Measurements from ENCODE around the gene SECISBP2.
"Not testable (repeated sequence)": the region's sequence is repeated elsewhere in the genome, so short reads cannot be mapped to it uniquely, and the experiment has no call there.

Gene SECISBP2

DNA sequence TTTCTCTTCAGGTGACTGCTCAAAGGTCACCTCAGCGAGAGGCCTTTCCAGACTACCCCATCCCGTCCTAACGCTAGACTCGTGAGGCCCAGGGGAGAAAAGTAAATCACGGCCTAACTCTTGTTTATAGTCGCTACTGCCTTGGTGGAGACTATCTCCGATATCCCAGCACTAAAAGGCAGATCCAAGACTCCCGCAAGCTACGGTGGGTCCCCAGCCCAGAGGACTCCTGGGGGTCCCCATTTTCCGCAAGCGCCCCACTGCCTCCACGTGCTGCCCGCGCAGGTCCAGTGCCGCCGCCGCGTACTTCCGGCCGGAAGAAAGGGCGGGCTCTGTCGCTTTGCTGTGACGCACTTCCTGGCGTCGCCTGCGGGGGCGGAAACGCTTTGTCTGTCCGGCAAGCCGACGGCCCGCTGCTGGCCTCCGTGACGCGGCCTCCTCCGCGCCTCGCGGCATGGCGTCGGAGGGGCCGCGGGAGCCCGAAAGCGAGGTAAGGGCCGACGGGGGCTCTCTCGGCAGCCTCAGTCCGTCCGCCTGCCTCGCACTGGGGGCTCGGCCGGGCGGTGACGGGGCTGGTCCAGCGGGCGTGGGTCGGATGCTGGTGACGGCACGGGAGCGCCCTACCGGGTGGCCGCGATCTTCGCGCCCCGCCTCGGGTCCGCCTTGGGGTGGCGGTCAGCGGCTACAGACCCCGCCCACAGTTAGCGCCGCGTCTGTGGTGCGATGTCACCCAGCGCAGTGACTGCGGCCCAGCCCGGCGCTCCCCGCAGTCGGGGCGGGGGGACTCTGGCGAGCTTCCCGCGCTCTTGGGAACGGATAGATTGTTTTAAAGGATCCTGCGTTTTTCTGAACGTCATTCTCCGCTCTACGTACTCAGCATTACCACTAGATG lies at the start of gene SECISBP2:
Gene SECISBP2, plus strand, starts transcription at position 378 of the 892 bp plus-strand sequence. Its CDS starts 77 bp downstream, at position 455.
- DNase-seq (ENCODE audit: low spot score), result peak; percentile 93

GRCh38 chr9:89273528-89274279 lies 44.6 kb upstream of the SECISBP2 start:
- no peak for DNase-seq (ENCODE audit: low spot score)

DNA sequence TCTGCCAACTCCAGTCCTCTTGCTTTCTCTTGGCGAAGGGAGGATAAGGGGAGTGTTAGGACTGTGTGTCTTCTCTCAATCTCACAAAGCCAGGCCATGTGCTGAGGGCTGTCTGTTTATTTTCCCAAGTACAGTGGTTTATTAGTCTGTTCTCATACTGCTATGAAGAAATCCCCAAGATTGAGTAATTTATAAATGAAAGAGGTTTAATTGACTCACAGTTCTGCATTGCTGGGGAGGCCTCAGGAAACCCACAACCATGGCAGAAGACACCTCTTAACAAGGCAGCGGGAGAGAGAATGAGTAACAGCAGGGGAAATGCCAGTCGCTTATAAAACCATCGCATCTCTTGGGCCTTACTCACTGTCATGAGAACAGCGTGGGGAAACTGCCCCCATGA lies 43.5 kb upstream of the SECISBP2 start:
- no peak for DNase-seq (ENCODE audit: low spot score)

DNA sequence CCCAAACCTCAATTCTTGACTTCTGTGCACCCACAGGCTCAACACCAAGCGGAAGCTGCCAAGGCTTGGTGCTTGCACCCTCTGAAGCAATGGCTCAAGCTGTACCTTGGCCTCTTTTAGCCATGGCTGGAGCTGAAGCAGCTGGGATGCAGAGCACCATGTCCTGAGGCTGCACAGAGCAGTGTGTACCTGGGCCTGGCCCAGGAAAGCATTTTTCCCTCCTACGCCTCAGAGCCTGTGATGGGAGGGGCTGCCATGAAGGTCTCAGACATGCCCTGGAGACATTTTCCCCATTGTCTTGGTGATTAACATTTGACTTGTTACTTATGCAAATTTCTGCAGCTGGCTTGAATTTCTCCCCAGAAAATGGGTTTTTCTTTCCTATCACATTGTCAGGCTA lies 42.3 kb upstream of the SECISBP2 start:
- not testable (repeated sequence) for DNase-seq (ENCODE audit: low spot score)

DNA sequence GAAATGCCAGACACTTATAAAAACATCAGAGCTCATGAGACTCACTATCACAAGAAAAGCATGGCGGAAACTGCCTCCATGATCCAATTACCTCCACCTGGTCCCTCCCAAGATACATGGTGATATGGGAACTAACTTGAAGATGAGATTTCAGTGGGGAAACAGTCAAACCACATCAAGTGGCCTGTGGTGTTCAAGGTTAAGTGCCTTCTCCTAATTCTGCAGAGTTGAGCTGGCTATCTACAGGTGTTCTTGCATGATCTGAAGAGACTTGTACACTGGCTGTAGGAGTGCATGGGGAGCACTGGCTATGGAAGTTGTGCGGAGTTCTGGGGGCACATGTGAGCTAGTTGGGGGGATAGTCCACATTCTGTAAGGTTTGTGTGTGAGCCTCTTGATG lies 41.3 kb upstream of the SECISBP2 start:
- no peak for DNase-seq (ENCODE audit: low spot score)

- no peak for DNase-seq (ENCODE audit: low spot score)
These were observed 40.8 kb upstream of the SECISBP2 start for GRCh38 chr9:89277454-89277853.

- no peak for DNase-seq (ENCODE audit: low spot score)
These were observed 39.7 kb upstream of the SECISBP2 start for GRCh38 chr9:89278551-89278950.

GRCh38 chr9:89278997-89279739 lies 39.1 kb upstream of the SECISBP2 start:
- peak; percentile 13 for DNase-seq (ENCODE audit: low spot score)

GRCh38 chr9:89281106-89281505 lies 37.2 kb upstream of the SECISBP2 start:
- no peak for DNase-seq (ENCODE audit: low spot score)

GRCh38 chr9:89282248-89282968 lies 35.9 kb upstream of the SECISBP2 start:
- not testable (repeated sequence) for DNase-seq (ENCODE audit: low spot score)

DNA sequence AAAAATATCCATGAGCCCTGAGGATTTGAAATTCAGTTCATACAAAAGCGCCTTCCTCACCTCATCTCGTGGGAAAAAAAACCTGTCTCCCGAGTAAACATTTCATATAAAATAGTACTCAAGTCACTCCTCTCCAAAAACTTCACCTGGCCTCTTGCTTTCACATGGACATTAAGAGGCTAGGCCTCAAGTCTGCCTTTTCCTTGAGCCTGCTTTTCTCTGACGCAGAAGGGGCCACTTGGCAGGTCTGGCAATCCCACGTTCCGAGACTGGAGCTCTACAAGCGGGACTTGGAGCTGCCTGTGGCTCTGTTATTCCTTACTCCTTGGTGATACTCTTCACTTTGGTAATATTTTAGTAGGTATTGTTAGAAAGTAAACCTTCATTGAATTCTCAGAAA lies 34.2 kb upstream of the SECISBP2 start:
- no peak for DNase-seq (ENCODE audit: low spot score)

GRCh38 chr9:89291741-89292140 lies 26.6 kb upstream of the SECISBP2 start:
- DNase-seq (ENCODE audit: low spot score), result no peak

DNA sequence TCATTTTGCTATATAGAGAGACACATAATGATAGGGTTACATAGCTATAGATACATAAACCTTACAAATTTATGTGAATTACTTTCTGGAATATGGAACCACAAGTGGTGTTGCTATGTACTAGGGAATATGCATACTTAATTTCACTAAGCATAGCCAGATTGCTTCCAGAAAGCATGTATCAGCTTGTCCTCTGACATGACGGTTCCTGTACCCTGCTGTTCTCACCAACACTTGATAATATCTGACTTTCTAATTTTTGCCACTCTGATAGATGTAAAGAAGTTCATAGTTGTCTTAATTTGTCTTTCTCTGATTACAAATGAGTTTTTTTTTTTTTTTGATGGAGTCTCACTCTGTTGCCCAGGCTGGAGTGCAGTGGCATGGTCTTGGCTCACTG lies 25.3 kb upstream of the SECISBP2 start:
- DNase-seq (ENCODE audit: low spot score), result no peak

- DNase-seq (ENCODE audit: low spot score), result no peak
These were observed 22.9 kb upstream of the SECISBP2 start for GRCh38 chr9:89295400-89295799.

DNA sequence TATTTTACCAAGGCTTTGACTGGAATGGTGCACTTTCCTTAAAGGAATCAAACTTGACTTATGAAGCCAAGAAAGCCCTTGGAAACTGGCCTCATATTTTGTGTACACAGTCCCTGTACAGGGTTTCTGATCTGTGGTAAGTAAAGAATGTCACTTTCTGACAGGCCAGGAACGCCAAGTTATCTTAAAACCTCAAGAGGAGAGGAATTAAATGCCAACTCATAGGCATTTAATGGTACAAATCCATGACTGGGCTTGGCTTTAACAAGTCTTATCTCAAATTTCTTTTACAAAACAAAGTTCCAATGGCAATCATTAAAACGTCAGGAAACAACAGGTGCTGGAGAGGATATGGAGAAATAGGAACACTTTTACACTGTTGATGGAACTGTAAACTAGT lies 16.3 kb upstream of the SECISBP2 start:
- DNase-seq (ENCODE audit: low spot score), result not testable (repeated sequence)

DNA sequence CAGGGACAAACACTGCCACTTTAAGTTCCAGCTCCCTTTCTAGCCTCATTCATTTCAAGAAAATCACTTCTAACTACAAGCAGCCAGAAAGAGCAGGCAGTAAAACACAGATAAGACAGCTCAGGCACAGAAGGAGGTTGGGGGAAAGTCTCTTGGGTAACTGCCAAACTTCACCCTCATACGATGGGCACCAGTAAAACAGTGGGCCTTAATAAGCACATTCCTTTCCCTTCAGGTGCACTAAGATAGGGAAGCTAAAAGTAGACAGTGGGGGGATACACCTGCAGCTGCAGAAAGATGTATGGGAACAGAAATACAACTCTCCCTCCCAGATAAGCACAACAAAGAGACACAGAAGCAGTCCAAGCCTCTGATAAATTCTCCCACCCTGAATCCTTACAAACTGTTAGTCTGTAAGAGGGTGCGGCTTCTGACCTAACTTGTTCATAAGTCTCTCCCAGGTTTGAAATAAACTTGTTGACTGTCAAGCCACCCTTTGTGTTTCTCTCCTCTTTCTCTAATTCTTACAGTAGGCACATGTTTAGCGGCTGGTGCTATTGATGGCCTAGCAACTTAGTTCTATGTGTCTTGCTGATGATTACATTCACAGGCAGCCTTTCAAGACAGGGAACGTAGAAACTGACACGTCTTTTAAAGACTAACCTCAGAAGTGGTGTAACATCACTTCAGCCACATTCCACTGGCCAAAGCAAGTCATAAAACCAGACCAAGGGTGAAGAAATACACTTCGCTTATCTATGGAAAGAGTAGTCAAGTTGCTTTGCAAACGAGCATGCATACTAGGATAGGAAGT lies 14.1 kb upstream of the SECISBP2 start:
- no peak for DNase-seq (ENCODE audit: low spot score)

DNA sequence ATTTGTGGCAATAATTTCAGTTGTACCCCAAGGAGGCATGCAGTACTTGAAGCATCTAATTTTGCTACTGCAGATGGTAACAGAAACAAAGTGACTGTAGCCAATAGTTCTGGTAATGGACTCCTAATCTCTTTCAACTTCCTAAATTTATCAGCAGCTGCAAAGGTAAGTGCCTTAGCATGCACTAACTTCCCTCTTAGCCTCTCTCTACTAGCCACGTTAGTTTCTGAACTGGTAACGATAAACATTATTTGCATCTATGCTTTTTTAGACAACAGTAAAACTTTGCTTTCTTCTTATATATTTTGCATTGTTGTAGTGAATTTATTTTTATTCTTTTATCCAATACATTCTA lies 13.5 kb upstream of the SECISBP2 start:
- DNase-seq (ENCODE audit: low spot score), result no peak

- no peak for DNase-seq (ENCODE audit: low spot score)
These were observed 12.4 kb upstream of the SECISBP2 start for GRCh38 chr9:89305868-89306267.

DNA sequence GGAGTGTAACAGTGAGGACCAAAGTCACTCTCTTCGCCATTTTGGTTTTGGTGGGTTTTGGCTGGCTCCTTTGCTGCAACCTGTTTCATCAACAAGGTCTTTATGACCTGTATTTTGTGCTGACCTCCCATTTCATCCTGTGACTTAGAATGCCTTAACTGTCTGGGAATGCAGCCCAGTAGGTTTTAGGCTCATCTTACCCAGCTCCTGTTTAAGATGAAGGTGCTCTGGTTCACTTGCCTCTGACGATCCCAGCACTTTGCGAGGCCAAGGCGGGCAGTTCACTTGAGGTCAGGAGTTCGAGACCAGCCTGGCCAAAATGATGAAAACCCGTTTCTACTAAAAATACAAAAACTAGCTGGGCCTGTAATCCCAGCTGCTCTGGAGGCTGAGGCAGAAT lies 9.1 kb upstream of the SECISBP2 start:
- DNase-seq (ENCODE audit: low spot score), result no peak

- no peak for DNase-seq (ENCODE audit: low spot score)
These were observed 8.5 kb upstream of the SECISBP2 start for GRCh38 chr9:89309608-89310474.
